ENCODE measurements around the gene AP1S2. TPM values are rescaled to one million over a fixed set of nuclear protein-coding genes. Genes with fewer than 3 reads are reported as not detected.

AP1S2 gene
- total RNA-seq, 1 experiment from 2014 or later, result 19.9 TPM

DNA sequence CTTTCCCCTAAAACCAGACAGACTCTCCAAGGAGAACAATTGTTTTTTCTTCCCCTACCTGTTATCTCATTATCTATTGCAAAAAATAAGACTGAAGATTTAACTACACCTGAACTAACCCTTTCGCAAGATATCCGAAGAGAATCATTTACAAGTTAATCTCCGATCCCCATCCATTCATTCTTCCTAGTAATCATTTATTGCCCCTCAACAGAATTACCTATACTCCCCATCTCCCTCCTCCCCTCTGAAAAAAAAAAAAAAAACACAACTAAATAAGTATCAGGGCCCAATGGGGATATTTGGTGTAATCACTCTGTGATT lies 28.9 kb upstream of the AP1S2 start:
- POLR2A ChIA-PET, result no interaction called here
- no peaks in the 10 kb centered on the region for H3K27me3 ChIP-seq (ENCODE audit: insufficient read depth, low read length)
- H3K9me3 ChIP-seq (ENCODE audit: control insufficient read depth in 1 of 2, insufficient read depth in 1 of 2, low read depth in 1 of 2, low read length in 2 of 2), result no peaks in the 10 kb centered on the region
- DNase-seq (ENCODE audit: low read depth, low spot score) (no peak), ATAC-seq (no peak)
- no peaks in the 10 kb centered on the region for H3K36me3 ChIP-seq (ENCODE audit: control insufficient read depth in 1 of 2, insufficient read depth in 2 of 2, low read length in 2 of 2)
- H2AFZ ChIP-seq (ENCODE audit: low read depth, low read length, poor library complexity, severe bottlenecking), result no peak overlapping the region
- no peaks in the 10 kb centered on the region; a peak in 1 of 4 replicates for H3K4me1 ChIP-seq (ENCODE audit: control insufficient read depth in 1 of 2, insufficient read depth in 2 of 2, low read length in 2 of 2)
- BruUV-seq (replicated peaks), result no TSS peak
- RAD21 ChIA-PET (ENCODE audit: low non-redundant PET in 1 of 2, low total read pairs in 2 of 2, uncharacterized antibody in 2 of 2, unreplicated experiment in 2 of 2), result no interaction called here
- CTCF ChIA-PET, result no interaction called here
- H3K4me3 ChIP-seq (replicated peaks in 1 of 2; ENCODE audit: low read depth in 1 of 2, low read length in 2 of 2), result no peak overlapping the region
- H3K27ac ChIP-seq (ENCODE audit: low read depth, low read length), result no peak overlapping the region
- H3K9ac ChIP-seq (ENCODE audit: low read length), result no peak overlapping the region
- H3K4me2 ChIP-seq (ENCODE audit: low read length), result no peak overlapping the region
- H3K79me2 ChIP-seq (ENCODE audit: insufficient read depth, low read length), result no peaks in the 10 kb centered on the region
- H4K20me1 ChIP-seq (ENCODE audit: insufficient read depth), result no peaks in the 10 kb centered on the region
- TF ChIP-seq JUND (IDR thresholded peaks at IDR 0.05) (no peak), RAD21 (IDR thresholded peaks at IDR 0.05; ENCODE audit: low read depth) (no peak), ZNF274 (IDR thresholded peaks at IDR 0.05; ENCODE audit: low read depth, low read length) (no peak), SIN3A (IDR thresholded peaks at IDR 0.05; ENCODE audit: low read depth) (no peak), EZH2 (IDR thresholded peaks at IDR 0.05) (no peak), POLR2A (IDR thresholded peaks at IDR 0.05; ENCODE audit: borderline replicate concordance, extremely low read depth, insufficient read depth, insufficient read length) (no peak), YY1 (IDR thresholded peaks at IDR 0.05; ENCODE audit: extremely low read depth, insufficient replicate concordance, low read depth, low read length) (no peak), POLR2AphosphoS5 (IDR thresholded peaks at IDR 0.05; ENCODE audit: low read depth, low read length) (no peak), ELF1 (IDR thresholded peaks at IDR 0.05; ENCODE audit: borderline replicate concordance, low read depth) (no peak)
- TF ChIP-seq, protein P1, sequence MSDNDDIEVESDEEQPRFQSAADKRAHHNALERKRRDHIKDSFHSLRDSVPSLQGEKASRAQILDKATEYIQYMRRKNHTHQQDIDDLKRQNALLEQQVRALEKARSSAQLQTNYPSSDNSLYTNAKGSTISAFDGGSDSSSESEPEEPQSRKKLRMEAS (IDR thresholded peaks at IDR 0.05), result no peak
- intact Hi-C loops (cut with micrococcal nuclease), result no loop called here
- no peaks in the 10 kb centered on the region for H3K9me2 ChIP-seq (ENCODE audit: insufficient read depth)

DNA sequence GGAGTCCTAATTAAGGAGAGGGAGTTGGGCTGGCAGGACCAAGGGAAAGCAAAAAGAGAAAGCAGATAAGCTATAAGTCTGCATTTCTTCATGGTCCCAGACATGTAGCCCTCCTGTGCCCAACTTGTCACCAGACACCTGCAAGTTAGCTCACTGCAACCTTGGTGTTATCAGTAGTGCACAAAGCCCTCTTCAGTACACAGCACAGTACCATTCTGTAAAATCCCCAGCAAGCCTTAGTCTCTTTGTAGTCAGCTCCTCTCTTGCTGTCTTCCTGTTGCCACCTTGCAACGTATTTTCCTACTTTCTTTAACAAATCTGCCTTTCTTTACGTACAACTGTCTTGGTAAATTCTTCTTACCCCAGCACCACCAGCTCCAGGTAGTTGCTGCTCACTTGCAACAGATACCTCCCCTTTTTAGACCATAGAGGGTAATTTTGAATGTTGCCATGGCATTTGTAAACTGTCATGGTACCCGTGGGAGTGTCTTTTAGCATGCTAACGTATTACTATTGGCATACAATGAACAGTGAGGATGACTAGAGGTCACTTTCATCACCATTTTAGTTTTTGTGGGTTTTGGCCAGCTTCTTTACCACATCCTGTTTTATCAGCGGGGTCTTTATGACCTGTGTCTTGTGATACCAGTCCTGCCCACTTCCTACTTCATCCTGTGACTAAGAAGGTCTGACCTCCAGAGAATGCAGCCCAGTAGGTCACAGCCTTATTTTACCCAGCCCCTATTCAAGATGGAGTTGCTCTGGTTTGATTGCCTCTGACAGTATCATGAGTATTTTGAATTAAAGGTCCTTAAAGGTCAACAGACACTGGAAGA lies 28.3 kb upstream of the AP1S2 start:
- DNase-seq (ENCODE audit: low read depth, low spot score), result no peak
- no peaks in the 10 kb centered on the region for H3K27me3 ChIP-seq (ENCODE audit: insufficient read depth, low read length)
- no peaks in the 10 kb centered on the region for H3K36me3 ChIP-seq (ENCODE audit: control insufficient read depth in 1 of 2, insufficient read depth in 2 of 2, low read length in 2 of 2)
- no peaks in the 10 kb centered on the region for H3K79me2 ChIP-seq (ENCODE audit: insufficient read depth, low read length)
- H3K27ac ChIP-seq (ENCODE audit: low read depth, low read length), result no peak overlapping the region
- RAD21 ChIA-PET (ENCODE audit: low non-redundant PET in 1 of 2, low total read pairs in 2 of 2, uncharacterized antibody in 2 of 2, unreplicated experiment in 2 of 2), result no interaction called here
- H3K4me2 ChIP-seq (ENCODE audit: low read length), result no peak overlapping the region
- intact Hi-C loops (cut with micrococcal nuclease), result no loop called here
- H4K20me1 ChIP-seq (ENCODE audit: insufficient read depth), result no peaks in the 10 kb centered on the region
- H2AFZ ChIP-seq (ENCODE audit: low read depth, low read length, poor library complexity, severe bottlenecking), result no peak overlapping the region
- H3K9me3 ChIP-seq (ENCODE audit: control insufficient read depth in 1 of 2, insufficient read depth in 1 of 2, low read depth in 1 of 2, low read length in 2 of 2), result no peaks in the 10 kb centered on the region
- POLR2A ChIA-PET, result no interaction called here
- H3K4me1 ChIP-seq (ENCODE audit: control insufficient read depth in 1 of 2, insufficient read depth in 2 of 2, low read length in 2 of 2), result no peaks in the 10 kb centered on the region; a peak in 1 of 4 replicates
- no TSS peak for BruUV-seq (replicated peaks)
- ATAC-seq, result no peak
- TF ChIP-seq SIN3A (IDR thresholded peaks at IDR 0.05; ENCODE audit: low read depth), result no peak
- TF ChIP-seq, protein P1 (IDR thresholded peaks at IDR 0.05), result no peak
- no peaks in the 10 kb centered on the region for H3K9me2 ChIP-seq (ENCODE audit: insufficient read depth)
- CTCF ChIA-PET, result no interaction called here
- no peak overlapping the region for H3K4me3 ChIP-seq (replicated peaks in 1 of 2; ENCODE audit: low read depth in 1 of 2, low read length in 2 of 2)
- H3K9ac ChIP-seq (ENCODE audit: low read length), result no peak overlapping the region

All from HCT116 (cell line).